GM13976 (cell line): ENCODE results near the gene ANO2.

Source experiments
- DNase-seq: peaks from one replicate; pipeline ENCODE4 v3.0.0; 2012; ENCODE audit warnings: low spot score
- CTCF ChIP-seq: IDR thresholded peaks from 2 replicates; pipeline ENCODE4 v1.5.1; 2012; ENCODE audit warnings: borderline replicate concordance, mild to moderate bottlenecking; ENCODE audit not compliant: insufficient read depth; ENCODE audit errors: extremely low read depth, missing control alignments, control extremely low read depth
- in situ Hi-C: fragments of 300-500 bp; cut with MboI; formaldehyde crosslinking; loops from one replicate; pipeline ENCODE4 v1.12.0; 2022; ENCODE audit warnings: low sequenced_read_pairs, mixed read lengths, inconsistent platforms; ENCODE audit not compliant: unreplicated experiment

ANO2 gene

GRCh38 chr12:5588176-5588575 is 356.9 kb downstream of the ANO2 start:
- in situ Hi-C loops: no loop called here
- no peak for TF ChIP-seq CTCF
- DNase-seq: no peak

GRCh38 chr12:5587711-5588121 is 357.3 kb downstream of the ANO2 start:
- TF ChIP-seq CTCF: no peak
- DNase-seq: no peak
- in situ Hi-C loops: no loop called here

- TF ChIP-seq CTCF: no peak
- in situ Hi-C loops: no loop called here
- no peak for DNase-seq
Observed at GRCh38 chr12:5586201-5586600, 358.9 kb downstream of the ANO2 start.

GRCh38 chr12:5585178-5585577 is 359.9 kb downstream of the ANO2 start:
- in situ Hi-C loops: no loop called here
- no peak for DNase-seq
- TF ChIP-seq CTCF: no peak

- in situ Hi-C loops: no loop called here
- no peak for DNase-seq
- TF ChIP-seq CTCF: no peak
Observed at GRCh38 chr12:5584412-5585175, 360.5 kb downstream of the ANO2 start.

GRCh38 chr12:5582541-5582940 is 362.5 kb downstream of the ANO2 start:
- no peak for TF ChIP-seq CTCF
- in situ Hi-C loops: no loop called here
- no peak for DNase-seq

GRCh38 chr12:5582018-5582417 is 363.0 kb downstream of the ANO2 start:
- TF ChIP-seq CTCF: no peak
- in situ Hi-C loops: no loop called here
- no peak for DNase-seq
